A549 (cell line): ENCODE measurements around the gene AMN. TPM values are rescaled to one million over a fixed set of nuclear protein-coding genes. Genes with fewer than 3 reads are reported as not detected.

Source experiments
- ATAC-seq, 2 experiments: fragments of 200-7000 bp in 1 of 2; fragments of >200 bp in 1 of 2; cut with Nextera tagmentation in 1 of 2; cut with Tn5 transposase in 1 of 2; 3 replicates each; pipeline versions ENCODE4 v1.8.0 to v1.9.1; 2018 to 2020; ENCODE audit warnings: mild to moderate bottlenecking in 1 of 2, moderate library complexity in 1 of 2
- CTCF ChIA-PET: fragments of 300-600 bp; sonication (Branson Sonifier 250); formaldehyde crosslinking; extraction: SDS; loops from one replicate; lab custom pipeline; 2021; ENCODE audit warnings: antibody characterized with exemption, inconsistent platforms; lab: Yijun Ruan, JAX
- POLR2A ChIA-PET: fragments of 350-600 bp; formaldehyde crosslinking; extraction: SDS; loops from one replicate; lab custom pipeline; 2021; ENCODE audit warnings: antibody characterized with exemption, inconsistent platforms; lab: Yijun Ruan, JAX
- DNase-seq, 2 experiments: peaks; one replicate each; pipeline versions ENCODE4 v3.0.0 to v3.0.0-alpha.2; 2011 to 2016; ENCODE audit warnings: low read depth in 1 of 2, low spot score in 1 of 2
- FAIRE-seq: peaks from 2 replicates; lab custom pipeline; 2011; peaks lifted over from hg19 to GRCh38; lab: Jason Lieb, UNC
- H3K27ac ChIP-seq, 2 experiments: fragments of >200 bp; sonication (Bioruptor Twin); formaldehyde crosslinking; 3 replicates each; pipeline ENCODE4 v1.5.1; 2016 to 2017
- H3K4me1 ChIP-seq: fragments of >200 bp; sonication (Bioruptor Twin); formaldehyde crosslinking; 3 replicates; pipeline ENCODE4 v1.6.1; 2016
- H3K4me2 ChIP-seq: fragments of >200 bp; sonication (Bioruptor Twin); formaldehyde crosslinking; 3 replicates; pipeline ENCODE4 v1.6.1; 2016
- H3K4me3 ChIP-seq: fragments of >200 bp; sonication (Bioruptor Twin); formaldehyde crosslinking; 3 replicates; pipeline ENCODE4 v1.5.1; 2016
- H3K9me3 ChIP-seq: fragments of >200 bp; sonication (Bioruptor Twin); formaldehyde crosslinking; 3 replicates; pipeline ENCODE4 v1.6.1; 2016
- CEBPB ChIP-seq, 2 experiments: fragments of >200 bp in 1 of 2; sonication (Bioruptor Twin) in 1 of 2; formaldehyde crosslinking in 1 of 2; IDR thresholded peaks; 2 replicates each; pipeline ENCODE4 v1.6.1; 2012 to 2016
- CHD4 ChIP-seq: fragments of 200-600 bp; sonication (generic); IDR thresholded peaks from 2 replicates; pipeline ENCODE4 v1.6.1; 2016; ENCODE audit warnings: antibody characterized with exemption, mild to moderate bottlenecking, borderline replicate concordance
- EHF ChIP-seq: fragments of 250-450 bp; sonication (Bioruptor Pico); IDR thresholded peaks from 2 replicates; pipeline ENCODE4 v1.5.0; 2020; ENCODE audit warnings: mild to moderate bottlenecking
- EP300 ChIP-seq, 2 experiments: fragments of >200 bp; sonication (Bioruptor Twin); formaldehyde crosslinking; IDR thresholded peaks; 2 replicates in 1 of 2; 3 replicates in 1 of 2; pipeline ENCODE4 v1.6.1; 2016 to 2017
- ESRRA ChIP-seq: fragments of 150-350 bp; IDR thresholded peaks from 2 replicates; pipeline ENCODE4 v1.6.1; 2014; ENCODE audit warnings: mild to moderate bottlenecking, low read length, borderline replicate concordance
- FOSL2 ChIP-seq, 2 experiments: fragments of 450-650 bp in 1 of 2; fragments of >200 bp in 1 of 2; sonication (Bioruptor Twin) in 1 of 2; formaldehyde crosslinking; IDR thresholded peaks; 2 replicates each; pipeline versions ENCODE4 v1.5.0 to v1.6.1; 2016 to 2020; ENCODE audit warnings: mild to moderate bottlenecking in 1 of 2, moderate library complexity in 1 of 2
- FOXS1 ChIP-seq: fragments of 250-450 bp; sonication (Bioruptor Pico); IDR thresholded peaks from 2 replicates; pipeline ENCODE4 v1.5.0; 2020; ENCODE audit warnings: mild to moderate bottlenecking, moderate library complexity
- KDM5A ChIP-seq: fragments of 200-600 bp; sonication (generic); IDR thresholded peaks from 2 replicates; pipeline ENCODE4 v1.6.1; 2016; ENCODE audit warnings: antibody characterized with exemption, mild to moderate bottlenecking
- MAX ChIP-seq: IDR thresholded peaks from 2 replicates; pipeline ENCODE4 v1.6.1; 2012
- POLR2AphosphoS2 ChIP-seq: conservative IDR thresholded peaks from 2 replicates; pipeline ENCODE4 v1.6.1; 2012; ENCODE audit warnings: low read length, improper control_type of control experiment, inconsistent platforms
- REST ChIP-seq: fragments of 200-600 bp; sonication (generic); IDR thresholded peaks from 2 replicates; pipeline ENCODE4 v1.6.1; 2016; ENCODE audit warnings: antibody characterized with exemption, mild to moderate bottlenecking, moderate library complexity
- SREBF2 ChIP-seq: fragments of 450-650 bp; IDR thresholded peaks from 2 replicates; pipeline ENCODE4 v1.6.1; 2014; ENCODE audit warnings: mild to moderate bottlenecking, moderate library complexity
- TFCP2L1 ChIP-seq: fragments of 250-450 bp; sonication (Bioruptor Pico); IDR thresholded peaks from 2 replicates; pipeline ENCODE4 v1.5.0; 2021; ENCODE audit warnings: mild to moderate bottlenecking
- TP53 ChIP-seq: fragments of 250-450 bp; sonication (Bioruptor Pico); IDR thresholded peaks from 2 replicates; pipeline ENCODE4 v1.5.0; 2021; ENCODE audit warnings: mild to moderate bottlenecking, moderate library complexity
- USF2 ChIP-seq: fragments of 450-650 bp; IDR thresholded peaks from 2 replicates; pipeline ENCODE4 v1.6.1; 2014; ENCODE audit warnings: antibody characterized with exemption
- ZFP36 ChIP-seq: fragments of 450-650 bp; IDR thresholded peaks from 2 replicates; pipeline ENCODE4 v1.6.1; 2014; ENCODE audit warnings: borderline replicate concordance; ENCODE audit not compliant: partially characterized antibody
- WGBS: methylation state at CpG from one replicate; pipeline ENCODE4 v1.1.6; 2017; ENCODE audit errors: missing lambda C conversion rate; 5-methylcytosine and 5-hydroxymethylcytosine counted together
- polyA plus RNA-seq, 4 experiments: library from polyadenylated mRNA; depleted of rRNA in 3 of 4; stranded (reverse); fragments of >200 nt; fragmentation: RNase III in 1 of 4; extraction: RNeasy Plus Mini Kit Qiagen cat#74134 plus additional on column Dnase treatment in 1 of 4; gene quantifications; 2 replicates in 3 of 4; 3 replicates in 1 of 4; pipeline ENCODE4 v1.2.3, GENCODE V29; 2011 to 2017

The AMN gene
- polyA plus RNA-seq, 2 of the 4 experiments (the other 2 are of a cell fraction), result 0.25 to 0.58 TPM

GRCh38 chr14:102920273-102920997 lies 2.0 kb upstream of the AMN start:
- 73% methylated on average over 5 of the region's 5 CpGs for WGBS
- DNase-seq (no peak), ATAC-seq (no peak)
- peaks cover 8% of the 10 kb centered on the region for H3K4me1 ChIP-seq
- POLR2A ChIA-PET, result no interaction called here
- H3K27ac ChIP-seq, result no peak overlapping the region
- no peak for TF ChIP-seq KDM5A
- TF ChIP-seq SREBF2, result no peak
- no peak for TF ChIP-seq USF2
- no peak for TF ChIP-seq REST
- TF ChIP-seq EHF (CRISPR knock-in tag), result no peak
- no peak for TF ChIP-seq EP300 (IDR thresholded peaks at IDR 0.05)
- TF ChIP-seq MAX, result no peak
- no peak for TF ChIP-seq CEBPB (IDR thresholded peaks at IDR 0.05)
- no peak for TF ChIP-seq CHD4
- no peak for TF ChIP-seq ZFP36
- TF ChIP-seq, all 56 proteins: peak for 0
- no peak for FAIRE-seq
- H3K4me2 ChIP-seq, result no peak overlapping the region
- CTCF ChIA-PET, result no interaction called here
- H3K4me3 ChIP-seq, result no peak overlapping the region
- no peaks in the 10 kb centered on the region for H3K9me3 ChIP-seq

- TF ChIP-seq ESRRA (no peak), FOSL2 (IDR thresholded peaks at IDR 0.05) (no peak), FOSL2 (CRISPR knock-in tag; IDR thresholded peaks at IDR 0.05) (no peak), POLR2AphosphoS2 (no peak), TP53 (CRISPR knock-in tag) (no peak), FOXS1 (CRISPR knock-in tag) (no peak)
- no peak for ATAC-seq
- H3K4me3 ChIP-seq, result no peak overlapping the region
- ChIA-PET CTCF (no interaction called here), POLR2A (no interaction called here)
- no peak overlapping the region for H3K4me2 ChIP-seq
- no peak overlapping the region for H3K27ac ChIP-seq
- FAIRE-seq, result no peak
- no peaks in the 10 kb centered on the region for H3K9me3 ChIP-seq
- no peak for DNase-seq
- peaks cover 8% of the 10 kb centered on the region for H3K4me1 ChIP-seq
- 84% methylated on average over 1 of the region's 1 CpG for WGBS
Observed at GRCh38 chr14:102920998-102921304, 1.5 kb upstream of the AMN start.

GRCh38 chr14:102923201-102923924 lies 900 bp downstream of the AMN start:
- POLR2A ChIA-PET, result no interaction called here
- Histone ChIP-seq H3K9me3 (no peaks in the 10 kb centered on the region), H3K27ac (peak overlapping the region; percentile 53 to 75; a peak in 5 of 6 replicates), H3K4me1 (peaks cover 8% of the 10 kb centered on the region), H3K4me2 (peak overlapping the region; percentile 94), H3K4me3 (peak overlapping the region; percentile 47)
- WGBS, result 81% methylated on average over 38 of the region's 53 CpGs
- FAIRE-seq, result no peak
- ATAC-seq, result peak; percentile 6 to 11; a peak in 2 of 6 replicates
- CTCF ChIA-PET, result interaction anchor here (1.0 kb wide), 1 partner anchor 382 kb away, joined by 3 read pairs; no protein-coding TSS in a partner anchor
- peak; percentile 22 for TF ChIP-seq ZFP36
- no peak for TF ChIP-seq TFCP2L1 (CRISPR knock-in tag)
- no peak for DNase-seq
